A673 (cell line): ENCODE results near the gene LHFPL2. TPM values are rescaled to one million over a fixed set of nuclear protein-coding genes. Genes with fewer than 3 reads are reported as not detected.

Source experiments
- BruUV-seq: library from RNA; stranded (reverse); fragments of 400-500 nt; replicated peaks from 2 replicates; lab custom pipeline; 2021; lab: Mats Ljungman, UMichigan
- CTCF ChIA-PET: fragments of 300-600 bp; sonication (Branson Sonifier 250); formaldehyde crosslinking; loops from one replicate; lab custom pipeline; 2022; ENCODE audit warnings: antibody characterized with exemption; lab: Charles Lee
- POLR2A ChIA-PET: fragments of 300-600 bp; sonication (Branson Sonifier 250); formaldehyde crosslinking; loops from one replicate; lab custom pipeline; 2022; ENCODE audit warnings: antibody characterized with exemption; ENCODE audit not compliant: low non-redundant PET; lab: Charles Lee
- DNase-seq: peaks from one replicate; pipeline ENCODE4 v3.0.0-alpha.2; 2015; ENCODE audit warnings: low spot score
- H3K27ac ChIP-seq: fragments of 200-600 bp; sonication (generic); 2 replicates; pipeline ENCODE4 v1.5.1; 2016; ENCODE audit warnings: mixed run types, low read depth, mild to moderate bottlenecking, mixed read lengths, antibody characterized with exemption, low read length; ENCODE audit not compliant: poor library complexity, severe bottlenecking
- H3K27me3 ChIP-seq: fragments of 200-600 bp; sonication (generic); replicated peaks from 2 replicates; pipeline ENCODE4 v1.6.1; 2017; ENCODE audit warnings: mixed run types, low read depth, mild to moderate bottlenecking, mixed read lengths, antibody characterized with exemption, low read length; ENCODE audit not compliant: insufficient read depth, poor library complexity
- H3K36me3 ChIP-seq: fragments of 200-600 bp; sonication (generic); 2 replicates; pipeline ENCODE4 v1.6.1; 2016; ENCODE audit warnings: mixed run types, mild to moderate bottlenecking, mixed read lengths, antibody characterized with exemption, low read length; ENCODE audit not compliant: insufficient read depth, poor library complexity, severe bottlenecking
- H3K4me1 ChIP-seq: fragments of 200-600 bp; sonication (generic); 2 replicates; pipeline ENCODE4 v1.6.1; 2017; ENCODE audit warnings: mixed run types, mild to moderate bottlenecking, mixed read lengths, antibody characterized with exemption, low read length; ENCODE audit not compliant: insufficient read depth, poor library complexity, severe bottlenecking
- H3K4me3 ChIP-seq: fragments of 200-600 bp; sonication (generic); 2 replicates; pipeline ENCODE4 v1.5.1; 2016; ENCODE audit warnings: low read depth, mixed run types, mild to moderate bottlenecking, mixed read lengths, low read length; ENCODE audit not compliant: poor library complexity, severe bottlenecking
- H3K9me3 ChIP-seq: fragments of 200-600 bp; sonication (generic); 2 replicates; pipeline ENCODE4 v1.6.1; 2016; ENCODE audit warnings: mixed run types, low read depth, mild to moderate bottlenecking, mixed read lengths, antibody characterized with exemption, low read length; ENCODE audit not compliant: poor library complexity, severe bottlenecking
- CTCF ChIP-seq: fragments of 300-800, 200-600 bp; sonication (generic); conservative IDR thresholded peaks from 2 replicates; pipeline ENCODE4 v1.5.1; 2017; ENCODE audit warnings: low read depth, mild to moderate bottlenecking, antibody characterized with exemption, low read length, moderate library complexity, mixed read lengths
- EZH2 ChIP-seq: fragments of 200-600 bp; sonication (generic); IDR thresholded peaks from 2 replicates; pipeline ENCODE4 v1.6.1; 2017; ENCODE audit warnings: borderline replicate concordance, low read depth, mild to moderate bottlenecking, mixed read lengths, antibody characterized with exemption, low read length; ENCODE audit not compliant: poor library complexity, severe bottlenecking
- intact Hi-C: fragments of 100-400 bp; cut with micrococcal nuclease; formaldehyde crosslinking; loops from one replicate; pipeline ENCODE4 v1.10.0; 2022; ENCODE audit not compliant: unreplicated experiment
- total RNA-seq: library from RNA; stranded (reverse); gene quantifications from 2 replicates; pipeline ENCODE4 v1.2.3, GENCODE V29; 2021

LHFPL2 gene
- total RNA-seq, 1 experiment from 2014 or later, result 6.2 TPM

GRCh38 chr5:78563621-78564020 is 85.0 kb downstream of the LHFPL2 start:
- H3K9me3 ChIP-seq, result no peaks in the 10 kb centered on the region
- no peaks in the 10 kb centered on the region for H3K27me3 ChIP-seq
- no peak for DNase-seq
- H3K36me3 ChIP-seq, result no peaks in the 10 kb centered on the region
- ChIA-PET CTCF (no interaction called here), POLR2A (no interaction called here)
- no peak overlapping the region for H3K4me3 ChIP-seq
- intact Hi-C loops, result no loop called here
- TF ChIP-seq EZH2, result no peak
- peaks cover 17% of the 10 kb centered on the region for H3K4me1 ChIP-seq
- no peak overlapping the region for H3K27ac ChIP-seq
- no TSS peak for BruUV-seq

- TF ChIP-seq EZH2 (no peak), CTCF (no peak)
- no TSS peak for BruUV-seq
These were observed 85.8 kb downstream of the LHFPL2 start for GRCh38 chr5:78562714-78563330.

GRCh38 chr5:78562001-78562400 is 86.6 kb downstream of the LHFPL2 start:
- BruUV-seq, result no TSS peak
- CTCF ChIA-PET, result no interaction called here
- no peak overlapping the region for H3K27ac ChIP-seq

More at GRCh38 chr5:78562714-78563330, 85.8 kb downstream of the LHFPL2 start:
- Histone ChIP-seq H3K4me3 (no peak overlapping the region), H3K4me1 (peaks cover 9% of the 10 kb centered on the region), H3K36me3 (no peaks in the 10 kb centered on the region), H3K27me3 (no peaks in the 10 kb centered on the region), H3K27ac (no peak overlapping the region), H3K9me3 (no peaks in the 10 kb centered on the region)
- no peak for DNase-seq
- ChIA-PET POLR2A (no interaction called here), CTCF (no interaction called here)
- intact Hi-C loops, result no loop called here

More at GRCh38 chr5:78562001-78562400, 86.6 kb downstream of the LHFPL2 start:
- POLR2A ChIA-PET, result no interaction called here
- TF ChIP-seq EZH2, result no peak
- TF ChIP-seq CTCF, result no peak
- peaks cover 1% of the 10 kb centered on the region for H3K4me1 ChIP-seq
- no peak for DNase-seq
- no peaks in the 10 kb centered on the region for H3K36me3 ChIP-seq
- no peaks in the 10 kb centered on the region for H3K27me3 ChIP-seq
- H3K4me3 ChIP-seq, result no peak overlapping the region
- H3K9me3 ChIP-seq, result no peaks in the 10 kb centered on the region
- intact Hi-C loops, result no loop called here
